GM18951 (cell line): ENCODE data around the gene MRPS16.

Source experiments
- POLR2A ChIP-seq: IDR thresholded peaks from 4 replicates; pipeline ENCODE4 v1.6.1; 2011; ENCODE audit warnings: mild to moderate bottlenecking; ENCODE audit not compliant: insufficient read length, insufficient read depth; ENCODE audit errors: extremely low read depth
- in situ Hi-C: fragments of 300-500 bp; cut with MboI; formaldehyde crosslinking; loops from one replicate; pipeline ENCODE4 v1.12.0; 2022; ENCODE audit warnings: low sequenced_read_pairs, mixed read lengths, inconsistent platforms; ENCODE audit not compliant: unreplicated experiment

Gene MRPS16

GRCh38 chr10:73251683-73252444 is 580 bp downstream of the MRPS16 start:
- no peak for TF ChIP-seq POLR2A
- in situ Hi-C loops, result loop anchor here (10.0 kb wide), 1 partner anchor 393 kb away; the partner anchor contains the start of gene MYOZ1

GRCh38 chr10:73248259-73248724 is 4.2 kb downstream of the MRPS16 start:
- in situ Hi-C loops, result no loop called here
- TF ChIP-seq POLR2A, result no peak

GRCh38 chr10:73247509-73248258 is 4.8 kb downstream of the MRPS16 start:
- in situ Hi-C loops, result no loop called here
- no peak for TF ChIP-seq POLR2A

- in situ Hi-C loops, result no loop called here
- TF ChIP-seq POLR2A, result peak; percentile 96
These were observed 5.6 kb downstream of the MRPS16 start, which contains the start of gene DNAJC9 for GRCh38 chr10:73246646-73247508. Gene DNAJC9, minus strand, starts transcription at chr10:73247255. Its CDS starts 66 bp downstream, at chr10:73247189.

- in situ Hi-C loops, result no loop called here
- no peak for TF ChIP-seq POLR2A
These were observed 6.2 kb downstream of the MRPS16 start for GRCh38 chr10:73246322-73246645.

- no peak for TF ChIP-seq POLR2A
- in situ Hi-C loops, result no loop called here
These were observed 7.5 kb downstream of the MRPS16 start for GRCh38 chr10:73244866-73245477.

GRCh38 chr10:73239908-73240307 is 12.5 kb downstream of the MRPS16 start:
- in situ Hi-C loops, result no loop called here
- no peak for TF ChIP-seq POLR2A

GRCh38 chr10:73238990-73239566 is 13.4 kb downstream of the MRPS16 start:
- in situ Hi-C loops, result no loop called here
- no peak for TF ChIP-seq POLR2A

GRCh38 chr10:73234695-73235094 is 17.7 kb downstream of the MRPS16 start:
- in situ Hi-C loops, result no loop called here
- TF ChIP-seq POLR2A, result no peak

- no peak for TF ChIP-seq POLR2A
- in situ Hi-C loops, result no loop called here
These were observed 18.6 kb downstream of the MRPS16 start for GRCh38 chr10:73233883-73234282.

GRCh38 chr10:73232887-73233286 is 19.6 kb downstream of the MRPS16 start:
- no peak for TF ChIP-seq POLR2A

GRCh38 chr10:73229567-73229966 is 22.9 kb downstream of the MRPS16 start:
- TF ChIP-seq POLR2A, result no peak
- in situ Hi-C loops, result no loop called here

More at GRCh38 chr10:73232887-73233286, 19.6 kb downstream of the MRPS16 start:
- in situ Hi-C loops, result no loop called here
